Measurements from ENCODE around the gene HPS4. TPM values are rescaled to one million over a fixed set of nuclear protein-coding genes. Genes with fewer than 3 reads are reported as not detected.

HPS4 gene
- total RNA-seq, 4 donors from 2014 or later, result 7.0 to 13.9 (median 10.5) TPM

GRCh38 chr22:26450453-26451185, 33.0 kb downstream of the HPS4 start:
- ATAC-seq, result no peak
- peaks cover 0 to 28% of the 10 kb centered on the region in 2 donors for H3K36me3 ChIP-seq
- DNase-seq, result no peak
- no peaks in the 10 kb centered on the region for H3K27me3 ChIP-seq
- H3K4me1 ChIP-seq, result peaks cover 0 to 7% of the 10 kb centered on the region in 2 donors
- no peak overlapping the region for H3K27ac ChIP-seq
- TF ChIP-seq POLR2A (IDR thresholded peaks at IDR 0.05) (no peak), CTCF (IDR thresholded peaks at IDR 0.05 in 4 of 5, conservative IDR thresholded peaks at IDR 0.05 in 1 of 5) (no peak)
- intact Hi-C loops (cut with DNase I; ENCODE audit: low total_unique reads) (no loop called here), in situ Hi-C loops (cut with MboI; ENCODE audit: low sequenced_read_pairs in 4 of 4) (no loop called here)
- no peaks in the 10 kb centered on the region for H3K9me3 ChIP-seq
- H3K4me3 ChIP-seq, result no peak overlapping the region

DNA sequence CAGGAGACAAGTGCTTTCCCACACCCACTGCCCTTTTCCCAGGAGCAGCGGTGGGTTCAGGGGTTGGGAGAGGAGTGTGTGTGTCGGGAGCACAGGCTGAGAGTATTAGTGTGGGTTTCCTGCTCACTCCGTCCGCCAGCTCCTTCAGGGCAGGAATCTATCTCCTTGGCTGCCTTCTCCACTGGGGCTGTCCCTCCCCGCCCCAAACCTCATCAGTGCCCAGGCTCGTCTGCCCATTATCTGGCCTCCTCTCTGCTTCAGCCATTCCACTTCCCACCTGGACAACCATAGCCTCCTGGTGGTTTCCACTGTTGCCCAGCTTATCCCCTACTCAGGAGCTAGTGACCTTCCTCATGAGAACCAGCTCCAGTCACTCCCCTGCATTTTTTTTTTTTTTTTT, 34.6 kb downstream of the HPS4 start:
- H3K4me1 ChIP-seq, result peaks cover 0 to 7% of the 10 kb centered on the region in 2 donors
- DNase-seq (no peak), ATAC-seq (no peak)
- H3K9me3 ChIP-seq, result no peaks in the 10 kb centered on the region
- H3K27ac ChIP-seq, result no peak overlapping the region
- TF ChIP-seq CTCF (IDR thresholded peaks at IDR 0.05 in 4 of 5, conservative IDR thresholded peaks at IDR 0.05 in 1 of 5), result no peak
- TF ChIP-seq POLR2A (IDR thresholded peaks at IDR 0.05), result no peak
- intact Hi-C loops (cut with DNase I; ENCODE audit: low total_unique reads) (no loop called here), in situ Hi-C loops (cut with MboI; ENCODE audit: low sequenced_read_pairs in 4 of 4) (no loop called here)
- peaks cover 0 to 28% of the 10 kb centered on the region in 2 donors for H3K36me3 ChIP-seq
- H3K27me3 ChIP-seq, result no peaks in the 10 kb centered on the region
- no peak overlapping the region for H3K4me3 ChIP-seq

GRCh38 chr22:26448334-26448733, 35.2 kb downstream of the HPS4 start:
- ATAC-seq (no peak), DNase-seq (no peak)
- Histone ChIP-seq H3K36me3 (peaks cover 0 to 24% of the 10 kb centered on the region in 2 donors), H3K27me3 (no peaks in the 10 kb centered on the region), H3K9me3 (no peaks in the 10 kb centered on the region), H3K27ac (no peak overlapping the region), H3K4me3 (no peak overlapping the region), H3K4me1 (peaks cover 0 to 4% of the 10 kb centered on the region in 2 donors)
- in situ Hi-C loops (cut with MboI; ENCODE audit: low sequenced_read_pairs in 4 of 4) (no loop called here), intact Hi-C loops (cut with DNase I; ENCODE audit: low total_unique reads) (no loop called here)
- TF ChIP-seq POLR2A (IDR thresholded peaks at IDR 0.05), result no peak
- TF ChIP-seq CTCF (IDR thresholded peaks at IDR 0.05 in 4 of 5, conservative IDR thresholded peaks at IDR 0.05 in 1 of 5), result no peak

DNA sequence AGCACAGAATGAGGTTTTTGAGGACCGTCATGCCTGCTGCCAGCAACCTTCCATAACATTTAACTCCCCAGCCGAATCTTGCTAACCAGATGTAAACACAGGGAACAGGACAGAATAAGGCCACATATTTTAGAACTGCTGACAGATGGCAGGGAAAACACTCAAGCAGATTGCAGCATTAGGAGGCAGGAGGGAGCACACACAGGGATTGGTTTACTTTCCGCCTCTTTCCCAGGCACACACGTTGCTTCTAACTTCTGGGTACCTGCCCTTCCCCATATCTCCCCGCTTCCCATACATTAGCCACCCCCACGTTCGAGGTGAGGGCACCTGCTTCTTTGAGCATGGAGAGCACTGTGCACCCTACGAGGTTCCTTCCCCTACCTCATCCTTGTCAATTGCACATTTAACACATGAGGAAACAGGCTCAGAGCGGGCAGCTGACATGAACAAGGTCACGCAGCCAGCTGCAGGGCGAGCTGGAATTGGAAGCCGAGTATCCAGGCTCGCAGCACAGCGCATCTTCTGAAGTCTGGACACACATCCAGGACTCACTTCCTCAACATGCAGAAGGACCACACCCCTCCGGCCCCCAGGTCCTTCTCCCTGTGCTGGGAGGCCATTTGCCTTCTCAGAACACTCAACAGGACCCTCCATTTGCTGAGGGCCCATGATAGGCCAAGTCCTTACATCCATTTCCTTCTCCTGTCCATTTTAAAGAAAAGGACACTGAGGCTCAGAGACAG, 35.8 kb downstream of the HPS4 start:
- Histone ChIP-seq H3K36me3 (peaks cover 0 to 18% of the 10 kb centered on the region in 2 donors), H3K4me3 (no peak overlapping the region), H3K4me1 (no peaks in the 10 kb centered on the region), H3K27ac (no peak overlapping the region), H3K9me3 (no peaks in the 10 kb centered on the region), H3K27me3 (no peaks in the 10 kb centered on the region)
- TF ChIP-seq CTCF (IDR thresholded peaks at IDR 0.05 in 4 of 5, conservative IDR thresholded peaks at IDR 0.05 in 1 of 5) (no peak), POLR2A (IDR thresholded peaks at IDR 0.05) (no peak)
- in situ Hi-C loops (cut with MboI; ENCODE audit: low sequenced_read_pairs in 4 of 4) (no loop called here), intact Hi-C loops (cut with DNase I; ENCODE audit: low total_unique reads) (no loop called here)
- DNase-seq, result no peak
- ATAC-seq, result no peak
